ENCODE measurements around the gene ADAMTS18.
"Not testable (repeated sequence)": the region's sequence is repeated elsewhere in the genome, so short reads cannot be mapped to it uniquely, and the experiment has no call there.

DNA sequence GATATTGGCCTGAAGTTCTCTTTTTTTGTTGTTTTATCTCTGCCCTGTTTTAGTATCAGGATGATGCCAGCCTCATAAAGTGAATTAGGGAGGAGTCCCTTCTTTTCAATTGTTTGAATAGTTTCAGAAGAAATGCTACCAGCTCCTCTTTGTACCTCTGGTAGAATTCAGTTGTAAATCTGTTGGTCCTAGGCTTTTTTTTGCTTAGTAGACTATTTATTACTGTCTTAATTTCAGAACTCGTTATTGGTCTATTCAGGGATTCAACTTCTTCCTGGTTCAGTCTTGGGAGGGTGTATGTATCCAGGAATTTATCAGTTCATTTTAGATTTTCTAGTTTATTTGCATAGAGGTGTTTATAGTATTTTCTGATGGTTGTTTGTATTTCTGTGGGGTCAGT, 168.6 kb downstream of the ADAMTS18 start:
- TF ChIP-seq, protein P1, sequence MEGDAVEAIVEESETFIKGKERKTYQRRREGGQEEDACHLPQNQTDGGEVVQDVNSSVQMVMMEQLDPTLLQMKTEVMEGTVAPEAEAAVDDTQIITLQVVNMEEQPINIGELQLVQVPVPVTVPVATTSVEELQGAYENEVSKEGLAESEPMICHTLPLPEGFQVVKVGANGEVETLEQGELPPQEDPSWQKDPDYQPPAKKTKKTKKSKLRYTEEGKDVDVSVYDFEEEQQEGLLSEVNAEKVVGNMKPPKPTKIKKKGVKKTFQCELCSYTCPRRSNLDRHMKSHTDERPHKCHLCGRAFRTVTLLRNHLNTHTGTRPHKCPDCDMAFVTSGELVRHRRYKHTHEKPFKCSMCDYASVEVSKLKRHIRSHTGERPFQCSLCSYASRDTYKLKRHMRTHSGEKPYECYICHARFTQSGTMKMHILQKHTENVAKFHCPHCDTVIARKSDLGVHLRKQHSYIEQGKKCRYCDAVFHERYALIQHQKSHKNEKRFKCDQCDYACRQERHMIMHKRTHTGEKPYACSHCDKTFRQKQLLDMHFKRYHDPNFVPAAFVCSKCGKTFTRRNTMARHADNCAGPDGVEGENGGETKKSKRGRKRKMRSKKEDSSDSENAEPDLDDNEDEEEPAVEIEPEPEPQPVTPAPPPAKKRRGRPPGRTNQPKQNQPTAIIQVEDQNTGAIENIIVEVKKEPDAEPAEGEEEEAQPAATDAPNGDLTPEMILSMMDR (conservative IDR thresholded peaks at IDR 0.05), result not testable (repeated sequence)
- not testable (repeated sequence) for TF ChIP-seq EZH2 (IDR thresholded peaks at IDR 0.05; ENCODE audit: low read depth)
